GM19395 (cell line): ENCODE data around the gene MAP3K4.

Experiments used
- ATAC-seq: cut with Tn5 transposase; IDR thresholded peaks from one replicate; pipeline ENCODE4 v1.9.1; 2021; ENCODE audit warnings: mild to moderate bottlenecking, moderate library complexity; ENCODE audit not compliant: unreplicated experiment

The MAP3K4 gene

GRCh38 chr6:161033667-161034066, 42.1 kb downstream of the MAP3K4 start:
- no peak for ATAC-seq

GRCh38 chr6:161035182-161035980, 43.8 kb downstream of the MAP3K4 start:
- peak; percentile 40 for ATAC-seq

GRCh38 chr6:161035981-161036263, 44.4 kb downstream of the MAP3K4 start:
- no peak for ATAC-seq

GRCh38 chr6:161037873-161038228, 46.3 kb downstream of the MAP3K4 start:
- no peak for ATAC-seq

- peak; percentile 89 for ATAC-seq
These were observed 46.9 kb downstream of the MAP3K4 start for GRCh38 chr6:161038229-161039031.

GRCh38 chr6:161041274-161041673, 49.7 kb downstream of the MAP3K4 start:
- no peak for ATAC-seq

- no peak for ATAC-seq
These were observed 52.8 kb downstream of the MAP3K4 start for GRCh38 chr6:161044335-161044734.

GRCh38 chr6:161048641-161049040, 57.1 kb downstream of the MAP3K4 start:
- no peak for ATAC-seq

- no peak for ATAC-seq
These were observed 58.7 kb downstream of the MAP3K4 start for GRCh38 chr6:161050134-161050765.

GRCh38 chr6:161053103-161053502, 61.5 kb downstream of the MAP3K4 start:
- no peak for ATAC-seq

GRCh38 chr6:161054876-161055275, 63.3 kb downstream of the MAP3K4 start:
- no peak for ATAC-seq

GRCh38 chr6:161056451-161056850, 64.9 kb downstream of the MAP3K4 start:
- ATAC-seq = no peak

GRCh38 chr6:161057103-161058091, 65.8 kb downstream of the MAP3K4 start:
- no peak for ATAC-seq

- ATAC-seq = no peak
These were observed 67.2 kb downstream of the MAP3K4 start for GRCh38 chr6:161058741-161059140.

- no peak for ATAC-seq
These were observed 70.0 kb downstream of the MAP3K4 start for GRCh38 chr6:161061576-161061975.

- no peak for ATAC-seq
These were observed 73.3 kb downstream of the MAP3K4 start for GRCh38 chr6:161064915-161065314.

- no peak for ATAC-seq
These were observed 74.9 kb downstream of the MAP3K4 start for GRCh38 chr6:161066511-161066910.

GRCh38 chr6:161067749-161068148, 76.2 kb downstream of the MAP3K4 start:
- no peak for ATAC-seq

GRCh38 chr6:161068321-161068741, 76.8 kb downstream of the MAP3K4 start:
- no peak for ATAC-seq

GRCh38 chr6:161073930-161074329, 82.4 kb downstream of the MAP3K4 start:
- ATAC-seq = no peak
